Measurements from ENCODE around the gene EPS8L3. TPM values are rescaled to one million over a fixed set of nuclear protein-coding genes. Genes with fewer than 3 reads are reported as not detected.

EPS8L3 gene
- total and polyA plus RNA-seq, 11 donors, result 0.25 to 0.75 (median 0.30) TPM; not detected in 5

DNA sequence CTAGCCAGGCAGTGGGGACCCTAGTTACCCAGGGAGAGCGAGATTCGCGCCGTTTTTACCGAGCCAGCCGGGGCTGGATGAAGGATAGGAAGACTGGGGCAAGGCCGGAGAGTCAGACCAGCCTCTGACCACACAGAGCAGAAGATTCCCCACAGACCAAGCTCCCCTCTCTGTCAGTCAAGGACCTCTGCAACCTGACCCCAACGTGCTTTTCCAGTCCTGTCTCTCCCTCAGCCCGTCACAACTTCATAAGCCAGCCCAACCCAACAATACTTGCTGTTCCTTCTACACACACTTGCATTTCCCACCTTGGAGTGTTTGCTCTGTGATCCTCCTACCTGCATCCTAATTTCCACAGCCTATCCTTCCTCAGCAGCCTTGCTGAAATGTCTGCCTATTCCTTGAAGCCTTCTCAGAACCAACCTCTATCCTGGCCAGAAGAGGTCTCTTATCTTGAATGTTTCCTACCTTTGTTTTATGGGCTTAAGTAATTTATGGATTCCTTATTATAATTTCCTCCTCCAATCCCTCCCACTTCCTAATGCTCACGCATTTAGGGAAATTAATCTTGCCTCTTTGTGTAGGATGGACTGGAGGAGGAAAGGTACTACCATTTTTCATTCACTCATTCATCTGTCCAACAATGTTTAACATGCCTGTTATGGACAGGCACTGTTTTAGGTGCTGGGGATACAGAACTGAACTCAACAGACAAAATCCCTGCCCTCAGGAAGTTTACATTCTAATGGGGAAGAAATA lies 22.9 kb downstream of the EPS8L3 start, which contains the start of gene GSTM3:
Gene GSTM3 (minus strand): TSS at position 424 of the 759 bp plus-strand sequence. CDS start 751 bp downstream, outside the sequence.
- H3K27ac ChIP-seq, result peak within 1 kb of the TSS in 11 of 12 donors; percentile 5 to 84 (median 64)
- peaks cover 0 to 10% (median 0%) of the 10 kb centered on the region in 9 donors for H3K27me3 ChIP-seq
- intact Hi-C loops (cut with DNase I), result no loop called here
- no peak for DNase-seq
- peak within 1 kb of the TSS; percentile 28 to 88 (median 66) for H3K4me3 ChIP-seq
- H3K9me3 ChIP-seq, result no peaks in the 10 kb centered on the region
- ATAC-seq, result peak in 2 of 4 donors; percentile 10 to 20
- peaks cover 0 to 17% (median 12%) of the 10 kb centered on the region in 12 donors for H3K4me1 ChIP-seq
- 4 to 9% (median 7%) methylated on average over 8 to 10 of the region's 10 CpGs for WGBS, 4 donors
- peaks cover 0 to 25% (median 18%) of the 10 kb centered on the region in 9 donors for H3K36me3 ChIP-seq
- TF ChIP-seq, protein P1, sequence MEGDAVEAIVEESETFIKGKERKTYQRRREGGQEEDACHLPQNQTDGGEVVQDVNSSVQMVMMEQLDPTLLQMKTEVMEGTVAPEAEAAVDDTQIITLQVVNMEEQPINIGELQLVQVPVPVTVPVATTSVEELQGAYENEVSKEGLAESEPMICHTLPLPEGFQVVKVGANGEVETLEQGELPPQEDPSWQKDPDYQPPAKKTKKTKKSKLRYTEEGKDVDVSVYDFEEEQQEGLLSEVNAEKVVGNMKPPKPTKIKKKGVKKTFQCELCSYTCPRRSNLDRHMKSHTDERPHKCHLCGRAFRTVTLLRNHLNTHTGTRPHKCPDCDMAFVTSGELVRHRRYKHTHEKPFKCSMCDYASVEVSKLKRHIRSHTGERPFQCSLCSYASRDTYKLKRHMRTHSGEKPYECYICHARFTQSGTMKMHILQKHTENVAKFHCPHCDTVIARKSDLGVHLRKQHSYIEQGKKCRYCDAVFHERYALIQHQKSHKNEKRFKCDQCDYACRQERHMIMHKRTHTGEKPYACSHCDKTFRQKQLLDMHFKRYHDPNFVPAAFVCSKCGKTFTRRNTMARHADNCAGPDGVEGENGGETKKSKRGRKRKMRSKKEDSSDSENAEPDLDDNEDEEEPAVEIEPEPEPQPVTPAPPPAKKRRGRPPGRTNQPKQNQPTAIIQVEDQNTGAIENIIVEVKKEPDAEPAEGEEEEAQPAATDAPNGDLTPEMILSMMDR (IDR thresholded peaks at IDR 0.05), result no peak
- TF ChIP-seq POLR2A (IDR thresholded peaks at IDR 0.05), result no peak

DNA sequence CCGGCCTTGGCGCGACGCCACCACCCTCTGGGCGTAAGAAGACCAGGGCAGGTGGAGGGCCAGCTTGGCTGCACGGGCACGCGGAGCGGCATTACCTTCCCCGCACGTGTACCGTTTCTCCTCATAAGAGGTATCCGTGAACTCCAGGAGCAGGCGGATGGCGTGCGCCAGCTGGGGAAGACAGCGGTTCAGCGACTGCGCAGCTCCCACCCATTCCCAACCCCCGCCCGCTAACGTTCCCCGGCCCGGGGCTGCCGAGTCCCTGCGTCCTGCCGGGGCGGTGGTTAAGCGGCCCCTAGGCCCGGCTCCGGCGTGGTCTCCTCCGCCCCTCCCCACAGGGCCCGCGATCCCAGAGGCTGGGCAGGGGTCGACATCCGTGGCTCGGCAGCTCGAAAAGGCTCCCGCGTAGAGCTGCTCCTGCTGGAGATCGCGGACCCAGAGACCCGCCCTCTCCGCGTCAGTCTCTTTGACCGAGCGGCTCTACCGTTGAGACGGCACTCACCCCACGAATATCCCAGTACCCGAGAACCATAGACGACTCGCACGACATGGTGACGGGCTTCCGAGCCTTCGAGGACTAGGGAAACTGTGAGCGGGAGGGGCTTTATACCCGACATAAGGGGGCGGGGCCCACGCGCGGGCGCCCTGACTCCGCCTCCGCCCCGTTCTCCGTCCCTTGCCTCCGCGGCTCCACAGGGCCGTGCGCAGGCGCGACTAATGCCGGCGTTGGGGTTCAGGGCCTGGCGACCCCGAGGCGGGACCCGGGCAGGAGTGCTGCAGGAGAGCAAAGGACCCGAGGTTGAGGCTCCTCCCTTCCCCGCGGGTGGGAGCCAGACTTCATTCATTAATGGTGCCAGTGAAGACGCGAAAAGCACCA lies 23.7 kb downstream of the EPS8L3 start:
- peak overlapping the region in 11 of 12 donors; percentile 5 to 84 (median 64) for H3K27ac ChIP-seq
- 0 to 2% (median 1%) methylated on average over 23 to 86 of the region's 86 CpGs for WGBS, 4 donors
- TF ChIP-seq, protein P1 (IDR thresholded peaks at IDR 0.05), result no peak
- TF ChIP-seq POLR2A (IDR thresholded peaks at IDR 0.05), result peak; percentile 59 to 83

GRCh38 chr1:109733236-109733870 lies 30.4 kb downstream of the EPS8L3 start:
- Histone ChIP-seq H3K27ac (no peak overlapping the region), H3K36me3 (peaks cover 0 to 27% (median 18%) of the 10 kb centered on the region in 9 donors), H3K4me3 (no peak overlapping the region), H3K4me1 (no peaks in the 10 kb centered on the region), H3K27me3 (no peaks in the 10 kb centered on the region), H3K9me3 (no peaks in the 10 kb centered on the region)
- intact Hi-C loops (cut with DNase I), result no loop called here
- ATAC-seq, result no peak
- no peak for DNase-seq
- no peak for TF ChIP-seq POLR2A (IDR thresholded peaks at IDR 0.05)
- TF ChIP-seq, protein P1 (IDR thresholded peaks at IDR 0.05), result no peak
- 85 to 93% (median 90%) methylated on average over 4 of the region's 4 CpGs for WGBS, 4 donors

More for the DNA sequence above, 23.7 kb downstream of the EPS8L3 start:
- intact Hi-C loops (cut with DNase I), result loop anchor here in 1 of 10 donors (5.0 kb wide), 1 partner anchor 32 kb away; no protein-coding TSS in a partner anchor
- peak overlapping the region; percentile 28 to 88 (median 66) for H3K4me3 ChIP-seq
- H3K36me3 ChIP-seq, result peaks cover 0 to 27% (median 18%) of the 10 kb centered on the region in 9 donors
- peaks cover 0 to 10% (median 0%) of the 10 kb centered on the region in 9 donors for H3K27me3 ChIP-seq
- H3K9me3 ChIP-seq, result no peaks in the 10 kb centered on the region
- H3K4me1 ChIP-seq, result peaks cover 0 to 17% (median 12%) of the 10 kb centered on the region in 12 donors
- ATAC-seq (peak; percentile 94 to 99 (median 98)), DNase-seq (peak; percentile 77 to 92 (median 80))

Data from heart left ventricle (tissue), 16 donors.